PC-3 (cell line): ENCODE measurements around the gene HAUS1. TPM values are rescaled to one million over a fixed set of nuclear protein-coding genes. Genes with fewer than 3 reads are reported as not detected.

Source experiments
- ATAC-seq: fragments of 200-7000 bp; cut with Tn5 transposase; 2 replicates; pipeline ENCODE4 v1.9.1; 2020; ENCODE audit warnings: mild to moderate bottlenecking, moderate library complexity
- BruUV-seq: library from RNA; stranded (reverse); fragments of 400-500 nt; replicated peaks from 2 replicates; lab custom pipeline; 2021; lab: Mats Ljungman, UMichigan
- CTCF ChIA-PET: fragments of 300-600 bp; sonication (Branson Sonifier 250); formaldehyde crosslinking; loops from one replicate; lab custom pipeline; 2022; ENCODE audit warnings: antibody characterized with exemption; lab: Charles Lee
- POLR2A ChIA-PET: fragments of 300-600 bp; sonication (Branson Sonifier 250); formaldehyde crosslinking; loops from one replicate; lab custom pipeline; 2022; ENCODE audit warnings: antibody characterized with exemption; ENCODE audit not compliant: unreplicated experiment; lab: Charles Lee
- DNase-seq: peaks from one replicate; pipeline ENCODE4 v3.0.0-alpha.2; 2015
- H2AFZ ChIP-seq: fragments of 300-600 bp; sonication (generic); 2 replicates; pipeline ENCODE4 v1.6.0; 2016; ENCODE audit warnings: antibody characterized with exemption, low read length
- H3F3A ChIP-seq: fragments of 300-600 bp; sonication (generic); one replicate; pipeline ENCODE4 v1.6.0; 2017; ENCODE audit warnings: antibody characterized with exemption, low read length, control low read depth, mild to moderate bottlenecking; ENCODE audit not compliant: unreplicated experiment
- H3K27ac ChIP-seq: fragments of 300-600 bp; sonication (generic); 2 replicates; pipeline ENCODE4 v1.5.1; 2016; ENCODE audit warnings: mild to moderate bottlenecking, low read length
- H3K27me3 ChIP-seq: fragments of 300-600 bp; sonication (generic); 2 replicates; pipeline ENCODE4 v1.6.1; 2016; ENCODE audit warnings: low read length, mixed read lengths
- H3K36me3 ChIP-seq: fragments of 300-600 bp; sonication (generic); 2 replicates; pipeline ENCODE4 v1.6.1; 2016; ENCODE audit warnings: low read depth, mixed run types, low read length, mixed read lengths
- H3K4me1 ChIP-seq: fragments of 300-600 bp; sonication (generic); 2 replicates; pipeline ENCODE4 v1.5.1; 2016; ENCODE audit warnings: low read length; ENCODE audit not compliant: insufficient read depth
- H3K4me2 ChIP-seq: fragments of 300-600 bp; sonication (generic); 2 replicates; pipeline ENCODE4 v1.6.0; 2016; ENCODE audit warnings: low read length
- H3K4me3 ChIP-seq: fragments of 300-600 bp; sonication (generic); 2 replicates; pipeline ENCODE4 v1.5.1; 2016; ENCODE audit warnings: mild to moderate bottlenecking, low read length, mixed read lengths
- H3K79me2 ChIP-seq: fragments of 300-600 bp; sonication (generic); 2 replicates; pipeline ENCODE4 v1.6.1; 2017; ENCODE audit warnings: low read length, mixed read lengths
- H3K9ac ChIP-seq: fragments of 300-600 bp; sonication (generic); 2 replicates; pipeline ENCODE4 v1.6.0; 2016; ENCODE audit warnings: mild to moderate bottlenecking, low read length
- H3K9me2 ChIP-seq: fragments of 300-600 bp; sonication (generic); replicated peaks from 2 replicates; pipeline ENCODE4 v1.6.1; 2016; ENCODE audit warnings: mixed run types, low read length, mixed read lengths
- H3K9me3 ChIP-seq: fragments of 300-600 bp; sonication (generic); 2 replicates; pipeline ENCODE4 v1.6.1; 2016; ENCODE audit warnings: low read length, mixed read lengths
- H4K20me1 ChIP-seq: fragments of 300-600 bp; sonication (generic); 2 replicates; pipeline ENCODE4 v1.6.1; 2016; ENCODE audit warnings: low read length, mixed read lengths
- CTCF ChIP-seq: fragments of 300-600 bp; sonication (generic); conservative IDR thresholded peaks from 2 replicates; pipeline ENCODE4 v1.5.1; 2017; ENCODE audit warnings: antibody characterized with exemption, low read depth, mild to moderate bottlenecking, low read length
- EZH2 ChIP-seq: fragments of 300-600 bp; sonication (generic); IDR thresholded peaks from one replicate; pipeline ENCODE4 v1.6.1; 2017; ENCODE audit warnings: antibody characterized with exemption, mild to moderate bottlenecking, low read length; ENCODE audit not compliant: unreplicated experiment
- EZH2phosphoT487 ChIP-seq: fragments of 300-600 bp; sonication (generic); IDR thresholded peaks from 2 replicates; pipeline ENCODE4 v1.6.1; 2018; ENCODE audit warnings: mild to moderate bottlenecking, antibody characterized with exemption, low read length, borderline replicate concordance
- intact Hi-C: fragments of 100-400 bp; cut with micrococcal nuclease; formaldehyde crosslinking; loops from 2 replicates; pipeline ENCODE4 v1.9.0; 2023
- total RNA-seq: library from RNA; depleted of rRNA; stranded (reverse); fragments of >200 nt; gene quantifications from 2 replicates; pipeline ENCODE4 v1.2.3, GENCODE V29; 2014

Gene HAUS1
- total RNA-seq, 1 experiment from 2014 or later = 17.7 TPM

- intact Hi-C loops = no loop called here
- H3K36me3 ChIP-seq = no peaks in the 10 kb centered on the region; the same call in 1 of the 2 replicates
- H3K4me2 ChIP-seq = no peak overlapping the region
- no peak overlapping the region for H3K27ac ChIP-seq
- no peaks in the 10 kb centered on the region for H3K9me2 ChIP-seq
- H3K79me2 ChIP-seq = no peaks in the 10 kb centered on the region
- TF ChIP-seq EZH2phosphoT487 = no peak
- TF ChIP-seq EZH2 = no peak
- no peak for TF ChIP-seq CTCF
- no peak overlapping the region for H3K9ac ChIP-seq
- BruUV-seq = no TSS peak
- ATAC-seq = no peak
- no peak overlapping the region for H2AFZ ChIP-seq
- no peaks in the 10 kb centered on the region for H3F3A ChIP-seq
- H3K9me3 ChIP-seq = no peaks in the 10 kb centered on the region
- ChIA-PET CTCF (no interaction called here), POLR2A (no interaction called here)
- H3K27me3 ChIP-seq = no peaks in the 10 kb centered on the region
- H3K4me1 ChIP-seq = no peaks in the 10 kb centered on the region
- H4K20me1 ChIP-seq = no peaks in the 10 kb centered on the region
- DNase-seq = no peak
- no peak overlapping the region for H3K4me3 ChIP-seq
Measured at GRCh38 chr18:46068763-46069162, 35.4 kb upstream of the HAUS1 start.

- ChIA-PET POLR2A (no interaction called here), CTCF (interaction anchor here (0.5 kb wide), 1 partner anchor 161 kb away, joined by 4 read pairs; no protein-coding TSS in a partner anchor)
- H3K79me2 ChIP-seq = no peaks in the 10 kb centered on the region
- H3K9me3 ChIP-seq = no peaks in the 10 kb centered on the region
- no peak overlapping the region for H3K4me2 ChIP-seq
- no peaks in the 10 kb centered on the region for H3K9me2 ChIP-seq
- H3K9ac ChIP-seq = no peak overlapping the region
- H3K27ac ChIP-seq = no peak overlapping the region
- TF ChIP-seq EZH2 (no peak), CTCF (no peak), EZH2phosphoT487 (no peak)
- BruUV-seq = no TSS peak
- no peaks in the 10 kb centered on the region for H3K4me1 ChIP-seq
- H3K4me3 ChIP-seq = no peak overlapping the region
- H3K27me3 ChIP-seq = no peaks in the 10 kb centered on the region
- no peaks in the 10 kb centered on the region for H4K20me1 ChIP-seq
- ATAC-seq (0 out of 2 replicates have a peak, but pooled peaks have one; percentile 12), DNase-seq (peak; percentile 12)
- H3F3A ChIP-seq = no peaks in the 10 kb centered on the region
- no peaks in the 10 kb centered on the region; the same call in 1 of the 2 replicates for H3K36me3 ChIP-seq
- H2AFZ ChIP-seq = no peak overlapping the region
- intact Hi-C loops = no loop called here
Measured at GRCh38 chr18:46069524-46069923, 34.7 kb upstream of the HAUS1 start.

GRCh38 chr18:46070232-46070631 is 34.0 kb upstream of the HAUS1 start:
- TF ChIP-seq EZH2phosphoT487 = no peak
- TF ChIP-seq EZH2 = no peak
- TF ChIP-seq CTCF = no peak
- Histone ChIP-seq H2AFZ (no peak overlapping the region), H4K20me1 (no peaks in the 10 kb centered on the region), H3K9me3 (no peaks in the 10 kb centered on the region), H3K27ac (no peak overlapping the region), H3K79me2 (no peaks in the 10 kb centered on the region), H3F3A (no peaks in the 10 kb centered on the region), H3K36me3 (no peaks in the 10 kb centered on the region; the same call in 1 of the 2 replicates), H3K9me2 (no peaks in the 10 kb centered on the region), H3K27me3 (no peaks in the 10 kb centered on the region), H3K9ac (no peak overlapping the region), H3K4me3 (no peak overlapping the region), H3K4me1 (no peaks in the 10 kb centered on the region), H3K4me2 (no peak overlapping the region)
- ATAC-seq (no peak), DNase-seq (no peak)
- no TSS peak for BruUV-seq
- ChIA-PET POLR2A (no interaction called here), CTCF (interaction anchor here (0.5 kb wide), 1 partner anchor 162 kb away, joined by 4 read pairs; no protein-coding TSS in a partner anchor)
- intact Hi-C loops = no loop called here
